Natural killer cell (primary cell): ENCODE data around the gene IGF2R. TPM values are rescaled to one million over a fixed set of nuclear protein-coding genes. Genes with fewer than 3 reads are reported as not detected.

ENCODE experiments used
- ATAC-seq, 3 donors: fragments of 150-1000 bp in 2 of 3; fragments of 200-7000 bp in 1 of 3; cut with Tn5 transposase; 1 replicate in 1 of 3; 2 replicates in 2 of 3; pipeline ENCODE4 v1.10.0; 2021; ENCODE audit warnings: mild to moderate bottlenecking in 2 of 3, moderate library complexity in 2 of 3
- DNase-seq, 2 donors: peaks; one replicate each; pipeline versions ENCODE4 v3.0.0 to v3.0.0-alpha.2; 2013 to 2021; ENCODE audit warnings: mixed read lengths in 1 of 2
- H3K27ac ChIP-seq: one replicate; pipeline ENCODE4 v1.5.1; 2013; ENCODE audit warnings: mild to moderate bottlenecking, low read length
- H3K27me3 ChIP-seq: one replicate; pipeline ENCODE4 v1.6.1; 2013; ENCODE audit warnings: low read length; ENCODE audit not compliant: control insufficient read depth, insufficient read depth
- H3K36me3 ChIP-seq: one replicate; pipeline ENCODE4 v1.6.1; 2013; ENCODE audit warnings: low read length; ENCODE audit not compliant: control insufficient read depth, insufficient read depth
- H3K4me1 ChIP-seq: one replicate; pipeline ENCODE4 v1.6.1; 2013; ENCODE audit warnings: low read length; ENCODE audit not compliant: control insufficient read depth, insufficient read depth
- H3K4me3 ChIP-seq: one replicate; pipeline ENCODE4 v1.5.1; 2013; ENCODE audit warnings: low read length
- H3K9me3 ChIP-seq: one replicate; pipeline ENCODE4 v1.6.1; 2013; ENCODE audit warnings: low read length; ENCODE audit not compliant: control insufficient read depth, insufficient read depth
- H3K27ac Mint-ChIP-seq, 2 donors: one replicate each; pipeline ENCODE4 v1.8.0; 2022; ENCODE audit warnings: mild to moderate bottlenecking in 2 of 2, mixed read lengths in 2 of 2, moderate library complexity in 1 of 2
- H3K27me3 Mint-ChIP-seq, 2 donors: one replicate each; pipeline ENCODE4 v1.8.0; 2022; ENCODE audit warnings: low read depth in 2 of 2, mixed read lengths in 2 of 2
- H3K36me3 Mint-ChIP-seq: one replicate; pipeline ENCODE4 v1.8.0; 2022; ENCODE audit warnings: mixed read lengths
- H3K4me1 Mint-ChIP-seq, 2 donors: one replicate each; pipeline ENCODE4 v1.8.0; 2022; ENCODE audit warnings: mixed read lengths in 2 of 2
- H3K4me3 Mint-ChIP-seq: one replicate; pipeline ENCODE4 v1.8.0; 2022; ENCODE audit warnings: mild to moderate bottlenecking, moderate library complexity, mixed read lengths
- H3K9me3 Mint-ChIP-seq, 2 donors: one replicate each; pipeline ENCODE4 v1.8.0; 2022; ENCODE audit warnings: mixed read lengths in 2 of 2
- whole genome bisulfite sequencing: methylation state at CpG from one replicate; pipeline ENCODE4 v1.1.7; 2013; ENCODE audit warnings: missing lambda C conversion rate; ENCODE audit not compliant: insufficient coverage; 5-methylcytosine and 5-hydroxymethylcytosine counted together
- intact Hi-C: fragments of 100-400 bp; cut with micrococcal nuclease; formaldehyde crosslinking; loops from one replicate; pipeline ENCODE4 v1.14.2; 2022
- total RNA-seq, 4 donors: library from RNA; stranded (reverse); fragments of 120-200 nt in 1 of 4; gene quantifications; one replicate each; pipeline versions ENCODE4 v1.2.3 to v1.2.4, GENCODE V29; 2013 to 2022
- TF ChIP-seq, protein P1 (sequence below): fragments of 200-600 bp; IDR thresholded peaks from one replicate; pipeline ENCODE4 v1.8.0; 2022; ENCODE audit warnings: antibody characterized with exemption

The IGF2R gene
- total RNA-seq, 3 donors from 2014 or later (not counting 1 experiment from before 2014, with no cell fraction given), result 208 to 282 (median 253) TPM

DNA sequence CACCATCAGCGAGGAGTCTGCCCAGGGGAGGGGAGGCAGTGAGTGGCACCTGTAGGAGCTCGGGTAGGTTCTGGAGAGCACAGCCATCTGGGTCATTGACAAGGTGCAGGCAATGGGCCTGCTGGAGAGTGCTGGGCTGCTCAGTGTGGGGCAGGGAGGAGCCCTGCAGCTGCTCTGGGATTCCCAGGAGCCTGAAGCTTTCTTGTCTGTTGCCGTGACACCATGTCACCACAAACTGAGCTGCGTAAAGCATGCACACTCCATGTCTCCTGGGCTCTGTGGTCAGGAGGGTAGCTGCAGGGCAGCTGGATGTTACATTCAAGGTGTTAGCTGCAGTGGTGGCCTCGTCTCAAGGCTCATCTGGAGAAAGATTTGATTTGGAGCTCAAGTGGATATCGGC, 148.3 kb downstream of the IGF2R start:
- TF ChIP-seq, protein P1, sequence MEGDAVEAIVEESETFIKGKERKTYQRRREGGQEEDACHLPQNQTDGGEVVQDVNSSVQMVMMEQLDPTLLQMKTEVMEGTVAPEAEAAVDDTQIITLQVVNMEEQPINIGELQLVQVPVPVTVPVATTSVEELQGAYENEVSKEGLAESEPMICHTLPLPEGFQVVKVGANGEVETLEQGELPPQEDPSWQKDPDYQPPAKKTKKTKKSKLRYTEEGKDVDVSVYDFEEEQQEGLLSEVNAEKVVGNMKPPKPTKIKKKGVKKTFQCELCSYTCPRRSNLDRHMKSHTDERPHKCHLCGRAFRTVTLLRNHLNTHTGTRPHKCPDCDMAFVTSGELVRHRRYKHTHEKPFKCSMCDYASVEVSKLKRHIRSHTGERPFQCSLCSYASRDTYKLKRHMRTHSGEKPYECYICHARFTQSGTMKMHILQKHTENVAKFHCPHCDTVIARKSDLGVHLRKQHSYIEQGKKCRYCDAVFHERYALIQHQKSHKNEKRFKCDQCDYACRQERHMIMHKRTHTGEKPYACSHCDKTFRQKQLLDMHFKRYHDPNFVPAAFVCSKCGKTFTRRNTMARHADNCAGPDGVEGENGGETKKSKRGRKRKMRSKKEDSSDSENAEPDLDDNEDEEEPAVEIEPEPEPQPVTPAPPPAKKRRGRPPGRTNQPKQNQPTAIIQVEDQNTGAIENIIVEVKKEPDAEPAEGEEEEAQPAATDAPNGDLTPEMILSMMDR, result no peak
- H3K4me1 Mint-ChIP-seq, result peaks cover 0 to 1% of the 10 kb centered on the region in 2 donors
- Histone ChIP-seq H3K27me3 (no peaks in the 10 kb centered on the region), H3K9me3 (no peaks in the 10 kb centered on the region), H3K4me1 (no peaks in the 10 kb centered on the region), H3K27ac (no peak overlapping the region), H3K36me3 (peaks cover 11% of the 10 kb centered on the region), H3K4me3 (no peak overlapping the region)
- 95% methylated on average over 6 of the region's 6 CpGs for WGBS
- no peaks in the 10 kb centered on the region for H3K27me3 Mint-ChIP-seq
- no peak for ATAC-seq
- no peak for DNase-seq
- no peak overlapping the region for H3K4me3 Mint-ChIP-seq
- no peak overlapping the region for H3K27ac Mint-ChIP-seq
- intact Hi-C loops, result no loop called here
- H3K9me3 Mint-ChIP-seq, result no peaks in the 10 kb centered on the region
- H3K36me3 Mint-ChIP-seq, result no peaks in the 10 kb centered on the region

DNA sequence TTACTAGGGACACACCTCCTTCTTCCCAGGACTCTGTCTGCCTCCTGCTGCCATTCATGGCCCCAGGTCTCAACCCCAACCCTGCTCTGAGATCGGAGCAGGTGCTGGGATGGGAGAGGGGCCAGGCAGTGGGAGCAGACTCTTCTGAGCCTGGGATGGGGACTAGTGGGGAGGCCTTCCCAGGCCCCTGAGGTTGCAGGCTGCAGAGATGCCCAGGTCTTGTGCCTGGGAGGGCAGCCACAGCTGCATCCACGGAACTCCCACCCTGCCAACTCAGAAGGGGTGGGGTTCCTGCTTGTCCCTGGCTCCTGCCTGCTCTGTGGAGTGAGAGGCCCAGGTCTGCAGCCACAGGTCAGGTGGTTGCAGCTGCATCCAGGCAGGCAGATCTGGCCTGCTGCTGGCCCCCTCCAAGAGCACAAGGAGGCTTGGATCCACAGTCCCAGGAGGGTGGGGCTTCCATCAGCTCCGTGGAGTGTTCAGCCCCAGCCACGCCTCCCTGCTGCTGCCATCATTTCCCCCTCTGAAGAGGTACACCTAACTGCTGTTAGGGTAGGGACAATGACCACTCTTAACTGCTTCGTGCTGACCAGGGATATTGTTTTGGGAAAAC, 149.8 kb downstream of the IGF2R start:
- Histone ChIP-seq H3K4me1 (no peaks in the 10 kb centered on the region), H3K27me3 (no peaks in the 10 kb centered on the region), H3K9me3 (no peaks in the 10 kb centered on the region), H3K27ac (no peak overlapping the region), H3K36me3 (peaks cover 8% of the 10 kb centered on the region), H3K4me3 (no peak overlapping the region)
- Mint-ChIP-seq H3K36me3 (no peaks in the 10 kb centered on the region), H3K27me3 (no peaks in the 10 kb centered on the region), H3K4me3 (no peak overlapping the region), H3K4me1 (peaks cover 5% of the 10 kb centered on the region in 2 donors), H3K9me3 (no peaks in the 10 kb centered on the region), H3K27ac (no peak overlapping the region)
- WGBS, result 92% methylated on average over 5 of the region's 5 CpGs
- TF ChIP-seq, protein P1, result no peak
- ATAC-seq, result no peak
- intact Hi-C loops, result no loop called here
- no peak for DNase-seq

DNA sequence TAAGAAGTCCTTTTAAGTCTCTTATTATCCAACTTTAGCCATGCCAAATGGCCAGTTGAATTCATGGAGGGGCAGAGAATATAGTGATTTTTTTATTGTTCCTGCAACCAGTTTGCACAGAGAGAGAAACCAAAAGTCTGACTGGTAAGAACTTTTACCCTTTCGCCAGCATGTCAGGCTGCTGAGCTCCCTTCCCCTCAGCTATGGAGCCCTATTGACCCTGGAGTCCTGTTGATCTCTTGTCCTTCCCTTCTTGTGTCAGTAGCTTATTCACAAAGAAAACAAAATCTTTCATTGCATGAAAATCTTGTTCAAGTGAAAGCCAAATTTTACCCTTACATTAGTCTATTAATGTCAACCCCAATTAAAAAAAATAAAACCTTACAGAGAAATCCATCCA, 151.2 kb downstream of the IGF2R start:
- TF ChIP-seq, protein P1, result no peak
- intact Hi-C loops, result no loop called here
- no peaks in the 10 kb centered on the region for H3K9me3 Mint-ChIP-seq
- no peak overlapping the region for H3K4me3 Mint-ChIP-seq
- peaks cover 8% of the 10 kb centered on the region for H3K36me3 ChIP-seq
- no peaks in the 10 kb centered on the region for H3K27me3 Mint-ChIP-seq
- H3K4me1 ChIP-seq, result no peaks in the 10 kb centered on the region
- ATAC-seq, result no peak
- no peaks in the 10 kb centered on the region for H3K27me3 ChIP-seq
- no peak overlapping the region for H3K4me3 ChIP-seq
- no peak for DNase-seq
- 92% methylated on average over 1 of the region's 1 CpG for WGBS
- no peaks in the 10 kb centered on the region for H3K36me3 Mint-ChIP-seq
- peaks cover 6 to 8% of the 10 kb centered on the region in 2 donors for H3K4me1 Mint-ChIP-seq
- H3K27ac Mint-ChIP-seq, result peak overlapping the region in 1 of 2 donors; percentile 43
- no peak overlapping the region for H3K27ac ChIP-seq
- H3K9me3 ChIP-seq, result no peaks in the 10 kb centered on the region

DNA sequence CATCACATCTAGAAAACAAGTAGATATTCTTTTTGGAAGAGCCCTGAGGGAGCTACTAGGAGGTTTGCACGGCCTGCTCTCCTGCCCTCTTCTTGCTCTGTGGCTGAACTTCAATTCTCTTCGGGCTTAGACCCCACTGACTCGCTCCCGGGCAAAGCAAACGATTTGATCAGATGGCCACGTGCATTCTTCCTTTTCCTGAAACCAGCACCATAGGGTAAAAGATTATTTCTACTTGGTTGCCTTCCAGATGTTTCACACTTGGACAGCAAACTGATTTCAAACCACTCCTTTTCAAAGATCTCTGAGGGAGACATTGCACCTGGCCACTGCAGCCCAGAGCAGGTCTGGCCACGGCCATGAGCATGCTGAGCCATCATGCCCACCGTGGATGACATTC, 152.7 kb downstream of the IGF2R start, which contains the start of gene SLC22A1:
TSS of gene SLC22A1 (plus strand) at position 258 of the 400 bp plus-strand sequence. CDS start at position 379, 121 bp downstream.
- Histone ChIP-seq H3K27me3 (no peaks in the 10 kb centered on the region), H3K4me3 (no peak within 1 kb of the TSS), H3K9me3 (no peaks in the 10 kb centered on the region), H3K36me3 (peaks cover 3% of the 10 kb centered on the region), H3K27ac (no peak within 1 kb of the TSS), H3K4me1 (no peaks in the 10 kb centered on the region)
- 91% methylated on average over 8 of the region's 8 CpGs for WGBS
- TF ChIP-seq, protein P1, result no peak
- DNase-seq (no peak), ATAC-seq (no peak)
- intact Hi-C loops, result no loop called here
- no peaks in the 10 kb centered on the region for H3K27me3 Mint-ChIP-seq
- H3K27ac Mint-ChIP-seq, result peak within 1 kb of the TSS in 1 of 2 donors; percentile 43
- no peak within 1 kb of the TSS for H3K4me3 Mint-ChIP-seq
- no peaks in the 10 kb centered on the region for H3K9me3 Mint-ChIP-seq
- no peaks in the 10 kb centered on the region for H3K36me3 Mint-ChIP-seq
- peaks cover 6 to 8% of the 10 kb centered on the region in 2 donors for H3K4me1 Mint-ChIP-seq
